ENCODE results near the gene RPS3. TPM values are rescaled to one million over a fixed set of nuclear protein-coding genes. Genes with fewer than 3 reads are reported as not detected.

The RPS3 gene
- total and polyA plus RNA-seq, 2 donors (not counting 3 experiments of a cell fraction or from before 2014, with no cell fraction given) = 2,973 to 3,734 TPM

DNA sequence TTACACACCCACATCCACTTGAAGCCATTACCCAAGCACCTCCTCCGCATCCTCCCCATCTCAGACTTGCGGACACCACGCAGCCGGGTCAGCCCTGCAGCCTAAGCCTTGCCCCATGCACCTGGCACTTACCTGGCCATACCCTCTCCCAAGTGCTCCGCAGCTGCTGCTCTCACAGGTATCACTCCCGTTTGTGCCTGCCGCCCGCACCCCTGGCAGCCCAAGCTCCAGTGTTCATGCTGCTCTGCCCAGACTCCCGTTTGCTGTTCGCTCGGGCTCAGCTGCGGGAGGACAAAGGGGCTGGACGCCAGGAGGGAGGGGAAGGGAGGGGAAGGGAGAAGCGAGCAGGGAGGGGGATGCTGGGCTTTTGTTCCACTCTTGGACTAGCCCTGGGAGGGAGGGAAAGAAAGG lies 33.6 kb downstream of the RPS3 start, which contains the start of gene KLHL35:
Gene KLHL35 (minus strand): TSS at position 293 of the 411 bp plus-strand sequence. CDS start 2,574 bp downstream, outside the sequence.
- intact Hi-C loops (cut with micrococcal nuclease) (no loop called here), dilution Hi-C loops (cut with MboI; ENCODE audit: extremely low pct_ligation_motif_present, low sequenced_read_pairs) (no loop called here)
- Histone ChIP-seq H3K36me3 (ENCODE audit: control insufficient read depth in 2 of 2, extremely low read depth in 1 of 2, insufficient read depth in 2 of 2, low read length in 2 of 2) (peaks cover 0 to 22% of the 10 kb centered on the region in 2 experiments), H3K9me3 (replicated peaks; ENCODE audit: control insufficient read depth, insufficient read depth, low read length) (no peaks in the 10 kb centered on the region), H3K4me3 (replicated peaks in 1 of 3; ENCODE audit: insufficient read depth in 1 of 3, low read depth in 1 of 3, low read length in 3 of 3) (no peak within 1 kb of the TSS), H3K4me1 (ENCODE audit: control insufficient read depth, extremely low read depth, insufficient read depth, low read length) (peaks cover 6% of the 10 kb centered on the region), H3K27me3 (ENCODE audit: control insufficient read depth in 2 of 2, insufficient read depth in 2 of 2, low read length in 2 of 2) (peaks cover 26 to 29% of the 10 kb centered on the region in 2 experiments), H3K9ac (replicated peaks; ENCODE audit: extremely low read depth, insufficient read depth, low read length) (no peak within 1 kb of the TSS), H3K79me2 (ENCODE audit: control insufficient read depth, insufficient read depth, low read length) (no peaks in the 10 kb centered on the region), H4K20me1 (replicated peaks; ENCODE audit: control insufficient read depth, extremely low read depth, insufficient read depth, low read length) (no peaks in the 10 kb centered on the region), H2AFZ (ENCODE audit: low read depth, low read length) (no peak within 1 kb of the TSS), H3K27ac (ENCODE audit: insufficient read depth, low read depth, low read length) (no peak within 1 kb of the TSS), H3K9me1 (replicated peaks; ENCODE audit: control insufficient read depth, extremely low read depth, insufficient read depth, low read length) (no peaks in the 10 kb centered on the region), H3K4me2 (ENCODE audit: insufficient read depth, low read length) (no peak within 1 kb of the TSS)
- BruUV-seq (replicated peaks) = no TSS peak
- FAIRE-seq (no peak), DNase-seq (ENCODE audit: low read depth, low spot score) (no peak)
- CTCF ChIA-PET = interaction anchor here (0.6 to 2.2 kb wide), 3 partner anchors 11 to 96 kb away, joined by 3 to 10 read pairs (median 3); no protein-coding TSS in a partner anchor
- POLR2A ChIA-PET = no interaction called here
- TF ChIP-seq, protein P1, sequence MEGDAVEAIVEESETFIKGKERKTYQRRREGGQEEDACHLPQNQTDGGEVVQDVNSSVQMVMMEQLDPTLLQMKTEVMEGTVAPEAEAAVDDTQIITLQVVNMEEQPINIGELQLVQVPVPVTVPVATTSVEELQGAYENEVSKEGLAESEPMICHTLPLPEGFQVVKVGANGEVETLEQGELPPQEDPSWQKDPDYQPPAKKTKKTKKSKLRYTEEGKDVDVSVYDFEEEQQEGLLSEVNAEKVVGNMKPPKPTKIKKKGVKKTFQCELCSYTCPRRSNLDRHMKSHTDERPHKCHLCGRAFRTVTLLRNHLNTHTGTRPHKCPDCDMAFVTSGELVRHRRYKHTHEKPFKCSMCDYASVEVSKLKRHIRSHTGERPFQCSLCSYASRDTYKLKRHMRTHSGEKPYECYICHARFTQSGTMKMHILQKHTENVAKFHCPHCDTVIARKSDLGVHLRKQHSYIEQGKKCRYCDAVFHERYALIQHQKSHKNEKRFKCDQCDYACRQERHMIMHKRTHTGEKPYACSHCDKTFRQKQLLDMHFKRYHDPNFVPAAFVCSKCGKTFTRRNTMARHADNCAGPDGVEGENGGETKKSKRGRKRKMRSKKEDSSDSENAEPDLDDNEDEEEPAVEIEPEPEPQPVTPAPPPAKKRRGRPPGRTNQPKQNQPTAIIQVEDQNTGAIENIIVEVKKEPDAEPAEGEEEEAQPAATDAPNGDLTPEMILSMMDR (IDR thresholded peaks at IDR 0.05; ENCODE audit: extremely low read depth in 1 of 2, insufficient read depth in 1 of 2, low read depth in 1 of 2, low read length in 2 of 2) = no peak
- TF ChIP-seq POLR2A (IDR thresholded peaks at IDR 0.05; ENCODE audit: low read depth, low read length) (no peak), POLR2AphosphoS5 (IDR thresholded peaks at IDR 0.05; ENCODE audit: insufficient read depth, low read depth, low read length) (no peak), GATA2 (IDR thresholded peaks at IDR 0.05; ENCODE audit: insufficient read depth, insufficient read length, low read depth, low read length) (no peak), EZH2 (IDR thresholded peaks at IDR 0.05; ENCODE audit: borderline replicate concordance, low read depth, low read length, severe bottlenecking) (no peak), MAX (IDR thresholded peaks at IDR 0.05; ENCODE audit: insufficient read depth, insufficient read length) (no peak), FOS (IDR thresholded peaks at IDR 0.05; ENCODE audit: borderline replicate concordance, insufficient read depth, low read length) (no peak), MYC (IDR thresholded peaks at IDR 0.05; ENCODE audit: low read depth, low read length) (no peak), JUN (IDR thresholded peaks at IDR 0.05; ENCODE audit: borderline replicate concordance, insufficient read depth, insufficient read length, low read depth) (no peak)

Measured in endothelial cell of umbilical vein (primary cell).